Body of pancreas (tissue), 4 donors: ENCODE measurements around the gene IP6K3. TPM values are rescaled to one million over a fixed set of nuclear protein-coding genes. Genes with fewer than 3 reads are reported as not detected.

Experiments
- microRNA counts, 2 donors: library from miRNA; unstranded; fragments of <30 nt; microRNA quantifications; one replicate each; lab custom pipeline; 2017
- microRNA-seq, 2 donors: library from miRNA; unstranded; fragments of <30 nt; microRNA quantifications; one replicate each; pipeline ENCODE4, GENCODE V29; 2016; ENCODE audit warnings: borderline number of aligned reads in 2 of 2, borderline replicate concordance in 2 of 2
- small RNA-seq: library from RNA; depleted of rRNA; stranded (forward); fragments of <200 nt; gene quantifications from one replicate; pipeline ENCODE3, GENCODE V24; 2016
- total RNA-seq, 2 donors: library from RNA; depleted of rRNA; stranded (reverse); fragments of >200 nt; gene quantifications; one replicate each; pipeline ENCODE4 v1.1.0, GENCODE V29; 2016

Gene IP6K3
- total RNA-seq, 2 donors from 2014 or later = not detected

MicroRNAs encoded within 50 kb of the gene (microRNA counts, 767-probe panel; counts per million panel counts)
- 0 to 736 counts per million in 2 donors for microRNA hsa-miR-3934 (lab: Ali Mortazavi, UCI)

Small RNAs within 50 kb of the gene (microRNA-seq; reads per million reads assigned to microRNA genes)
- gene MIR3934 = 0.45 to 0.93 reads per million in 2 donors

Small RNAs within 50 kb of the gene (small RNA-seq; reads per million reads assigned to genes)
- not detected for gene MIR3934

Other genes with a start within 250 kb of the IP6K3 start
- 1 to 10 TPM; 2.3 to 5.7 TPM for gene BAK1, start 166.6 kb downstream of the IP6K3 start, total RNA-seq
- gene ITPR3, start 125.6 kb downstream of the IP6K3 start, total RNA-seq = 10 to 100 TPM; 17.5 to 25.9 TPM
- gene UQCC2, start 35.2 kb downstream of the IP6K3 start, total RNA-seq = 10 to 100 TPM in 1 of 2 donors, 1 to 10 TPM in 1; 4.0 to 17.6 TPM
- 10 to 100 TPM; 32.7 to 48.8 TPM for gene LEMD2, start 42.2 kb upstream of the IP6K3 start, total RNA-seq
- gene MLN, start 57.1 kb upstream of the IP6K3 start, total RNA-seq = not detected